GM10266 (cell line): ENCODE results near the gene NPTXR.

Source experiments
- DNase-seq: peaks from one replicate; pipeline ENCODE4 v3.0.0; 2012; ENCODE audit errors: extremely low spot score
- TF ChIP-seq, protein P1 (sequence below): IDR thresholded peaks from 2 replicates; pipeline ENCODE4 v1.5.1; 2012; ENCODE audit warnings: mild to moderate bottlenecking, low read depth; ENCODE audit not compliant: control insufficient read depth, insufficient read depth; ENCODE audit errors: missing control alignments

Gene NPTXR

GRCh38 chr22:38775656-38776055 is 68.2 kb downstream of the NPTXR start:
- TF ChIP-seq, protein P1, sequence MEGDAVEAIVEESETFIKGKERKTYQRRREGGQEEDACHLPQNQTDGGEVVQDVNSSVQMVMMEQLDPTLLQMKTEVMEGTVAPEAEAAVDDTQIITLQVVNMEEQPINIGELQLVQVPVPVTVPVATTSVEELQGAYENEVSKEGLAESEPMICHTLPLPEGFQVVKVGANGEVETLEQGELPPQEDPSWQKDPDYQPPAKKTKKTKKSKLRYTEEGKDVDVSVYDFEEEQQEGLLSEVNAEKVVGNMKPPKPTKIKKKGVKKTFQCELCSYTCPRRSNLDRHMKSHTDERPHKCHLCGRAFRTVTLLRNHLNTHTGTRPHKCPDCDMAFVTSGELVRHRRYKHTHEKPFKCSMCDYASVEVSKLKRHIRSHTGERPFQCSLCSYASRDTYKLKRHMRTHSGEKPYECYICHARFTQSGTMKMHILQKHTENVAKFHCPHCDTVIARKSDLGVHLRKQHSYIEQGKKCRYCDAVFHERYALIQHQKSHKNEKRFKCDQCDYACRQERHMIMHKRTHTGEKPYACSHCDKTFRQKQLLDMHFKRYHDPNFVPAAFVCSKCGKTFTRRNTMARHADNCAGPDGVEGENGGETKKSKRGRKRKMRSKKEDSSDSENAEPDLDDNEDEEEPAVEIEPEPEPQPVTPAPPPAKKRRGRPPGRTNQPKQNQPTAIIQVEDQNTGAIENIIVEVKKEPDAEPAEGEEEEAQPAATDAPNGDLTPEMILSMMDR, result no peak
- no peak for DNase-seq

DNA sequence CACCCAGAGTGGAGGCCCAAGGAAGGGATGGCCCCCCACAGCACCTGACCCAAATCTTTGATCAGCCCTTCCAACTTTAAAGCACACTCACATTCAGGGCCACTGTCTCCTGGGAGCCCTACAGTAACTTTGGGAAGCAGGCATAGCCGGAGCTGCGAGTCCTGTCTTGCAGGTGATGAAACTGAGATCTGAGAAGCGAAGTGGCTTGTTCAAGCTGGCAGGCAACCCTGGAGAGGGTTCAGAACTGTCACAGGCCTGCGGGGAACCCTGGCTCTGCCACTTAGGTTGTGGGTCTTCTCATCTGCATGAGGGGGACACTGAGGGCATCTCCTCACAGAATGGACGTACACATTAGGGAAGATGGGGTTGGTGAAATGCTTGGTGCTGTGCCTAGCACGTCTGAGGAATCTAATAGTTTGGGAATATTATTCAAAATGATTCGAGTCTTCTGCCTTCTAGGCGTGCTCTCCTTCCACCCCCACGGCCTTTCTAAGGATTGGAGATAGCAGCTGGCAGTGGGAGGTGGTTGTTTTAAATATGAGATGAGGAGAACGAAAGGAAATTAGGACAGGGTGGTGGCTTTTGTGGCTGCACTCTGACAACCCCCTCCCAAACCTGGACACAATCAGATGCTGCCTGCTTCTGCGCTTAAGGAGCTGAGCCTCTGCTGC is 69.2 kb downstream of the NPTXR start:
- no peak for DNase-seq
- TF ChIP-seq, protein P1, result no peak

DNA sequence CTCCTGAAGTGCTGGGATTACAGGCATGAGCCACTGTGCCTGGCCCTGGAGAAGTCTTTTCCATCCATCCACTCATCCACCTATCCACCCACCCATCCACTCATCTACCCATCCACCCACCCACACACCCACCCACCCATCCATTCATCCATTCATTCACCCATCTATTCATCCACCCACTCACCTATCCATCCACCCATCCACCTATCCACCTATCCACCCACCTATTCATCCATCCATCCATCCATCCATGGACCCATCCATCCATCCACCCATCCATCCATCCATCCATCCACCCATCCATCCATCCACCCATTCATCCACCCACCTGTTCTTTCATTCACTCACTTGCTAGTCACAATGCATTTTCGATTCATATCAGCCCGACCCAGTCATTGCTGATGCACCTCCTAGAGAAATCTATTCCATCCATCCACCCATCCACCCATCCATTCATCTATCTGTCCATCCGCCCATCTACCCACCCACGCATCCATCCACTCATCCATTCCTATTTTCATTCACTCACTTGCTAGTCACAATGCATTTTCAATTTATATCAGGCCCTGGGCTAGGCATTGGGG is 70.4 kb downstream of the NPTXR start:
- DNase-seq, result no peak
- TF ChIP-seq, protein P1, result no peak

DNA sequence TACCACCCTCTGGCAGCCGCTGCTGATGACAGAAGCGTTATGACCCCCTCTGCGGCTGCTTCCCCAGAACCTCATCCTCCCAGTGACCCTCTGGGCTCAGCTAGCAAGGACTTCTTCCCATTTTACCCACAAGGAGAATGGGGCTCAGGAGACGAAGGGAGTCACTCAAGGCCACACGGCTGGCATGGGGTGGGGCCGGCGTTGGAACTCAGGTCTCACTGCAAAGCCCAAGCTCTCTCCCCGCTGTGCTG is 71.3 kb downstream of the NPTXR start:
- TF ChIP-seq, protein P1, result no peak
- DNase-seq, result no peak

DNA sequence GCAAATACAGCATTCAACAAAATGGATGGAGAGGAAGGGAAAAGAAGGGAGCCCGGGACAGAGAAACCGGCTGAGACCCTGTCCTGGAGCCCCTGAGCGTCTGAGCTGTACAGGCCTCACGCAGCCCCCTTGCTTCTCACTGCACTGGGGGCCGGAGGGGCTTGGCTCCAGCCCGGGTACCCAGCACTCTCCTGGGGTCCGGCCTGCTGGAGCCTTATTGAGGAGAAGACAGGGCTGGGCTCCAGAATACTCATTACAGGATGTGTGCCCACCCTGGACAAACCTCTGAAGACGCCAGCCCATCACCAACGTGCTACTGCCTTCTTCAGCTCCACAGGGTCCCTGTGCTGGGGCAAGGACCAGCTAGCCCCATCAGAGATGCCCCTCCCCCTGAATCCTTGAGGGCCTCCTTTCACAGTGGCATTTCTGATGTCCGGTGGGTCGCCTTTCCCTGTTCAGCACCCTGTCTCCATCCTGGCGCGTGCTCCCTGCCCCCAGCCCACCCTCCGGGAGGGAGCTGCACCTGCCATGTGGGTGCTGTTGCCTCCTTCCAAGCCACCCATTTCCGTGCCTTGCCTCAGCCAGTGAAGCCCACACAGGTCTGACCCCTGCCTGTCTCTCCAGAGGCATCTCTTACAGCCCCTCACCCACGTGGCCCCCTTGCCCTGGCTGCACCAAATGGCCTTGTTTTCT is 73.4 kb downstream of the NPTXR start:
- TF ChIP-seq, protein P1, result no peak
- no peak for DNase-seq
